CD4-positive, alpha-beta T cell treated with Interleukin-2 at 100 ng/mL for 4 hours (primary cell): ENCODE measurements around the gene OR6M1.

Source experiments
- DNase-seq: peaks from one replicate; pipeline ENCODE4 v3.0.0-alpha.2; 2020; ENCODE audit warnings: low spot score

Gene OR6M1

DNA sequence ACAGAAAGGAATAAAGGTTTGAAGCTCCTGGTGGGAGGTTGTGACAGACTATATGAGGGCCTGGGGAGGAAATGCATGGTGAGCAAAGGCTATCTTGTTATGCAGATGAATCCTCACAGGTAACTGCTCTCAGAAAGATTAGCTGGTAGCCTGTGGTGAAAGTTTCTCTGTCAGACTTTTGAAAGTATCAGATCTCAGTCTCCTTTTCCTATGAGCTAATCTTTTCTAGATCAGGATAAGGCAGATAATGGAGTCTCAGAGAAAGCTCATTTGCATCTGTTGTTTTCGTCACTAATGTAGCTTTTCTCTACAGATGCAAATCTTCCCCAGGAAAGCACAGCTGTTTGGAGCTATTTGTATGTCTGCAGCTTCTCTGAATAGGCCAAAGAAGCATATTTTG is 30.9 kb downstream of the OR6M1 start:
- DNase-seq: no peak

DNA sequence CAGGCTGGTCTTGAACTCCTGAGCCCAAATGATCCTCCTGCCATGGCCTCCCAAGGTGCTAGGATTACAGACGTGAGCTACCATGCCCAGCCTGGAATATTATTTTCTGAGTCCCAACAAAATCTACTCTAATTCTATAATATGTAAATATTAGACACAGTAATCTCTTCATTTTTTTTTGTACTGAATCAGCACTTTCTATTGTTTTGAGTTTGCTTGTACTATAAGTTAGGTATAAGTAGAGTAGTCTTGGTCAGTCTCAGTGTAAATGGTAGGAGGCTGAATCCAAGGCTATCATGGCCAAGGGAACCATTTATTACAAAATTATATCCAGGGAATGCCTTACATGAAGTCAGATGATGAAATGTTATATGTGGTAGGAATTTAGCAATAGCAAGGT is 32.2 kb downstream of the OR6M1 start:
- no peak for DNase-seq

DNA sequence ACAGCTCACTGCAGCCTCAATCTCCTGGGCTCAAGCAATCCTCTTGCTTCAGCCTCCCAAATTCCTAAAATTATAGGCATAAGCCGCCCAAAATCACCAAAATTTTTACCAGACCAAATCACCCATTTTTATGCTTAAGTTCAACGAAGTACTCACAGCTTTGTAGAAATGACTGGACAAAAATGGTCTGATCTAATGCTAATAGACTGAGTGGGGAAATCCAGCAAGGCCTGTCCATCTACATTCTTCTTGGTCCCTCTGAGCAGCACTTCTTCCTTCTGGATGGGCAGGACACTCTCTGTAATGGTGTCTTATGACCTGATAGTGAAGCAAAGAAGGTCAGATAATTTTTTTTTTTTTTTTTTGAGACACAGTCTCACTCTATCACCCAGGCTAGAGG is 33.1 kb downstream of the OR6M1 start:
- no peak for DNase-seq

DNA sequence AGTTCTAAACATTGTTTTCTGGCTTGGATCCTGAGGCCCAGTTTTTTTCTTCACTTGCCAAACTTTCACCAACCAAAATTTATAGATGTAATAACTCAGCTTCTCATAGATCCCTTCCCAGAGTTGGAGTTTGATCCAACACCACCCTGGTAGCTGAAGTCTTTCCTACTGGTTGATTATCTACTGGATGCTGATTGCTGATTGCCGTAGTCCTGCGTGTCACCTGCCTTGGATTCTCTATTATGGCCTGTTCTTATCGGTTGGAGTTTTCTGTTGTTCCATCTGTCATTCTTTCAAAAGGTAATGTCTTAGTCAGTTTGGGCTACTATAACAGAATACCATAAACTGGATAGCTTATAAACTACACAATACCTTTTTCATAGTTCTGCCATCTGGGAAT is 34.5 kb downstream of the OR6M1 start:
- no peak for DNase-seq

DNA sequence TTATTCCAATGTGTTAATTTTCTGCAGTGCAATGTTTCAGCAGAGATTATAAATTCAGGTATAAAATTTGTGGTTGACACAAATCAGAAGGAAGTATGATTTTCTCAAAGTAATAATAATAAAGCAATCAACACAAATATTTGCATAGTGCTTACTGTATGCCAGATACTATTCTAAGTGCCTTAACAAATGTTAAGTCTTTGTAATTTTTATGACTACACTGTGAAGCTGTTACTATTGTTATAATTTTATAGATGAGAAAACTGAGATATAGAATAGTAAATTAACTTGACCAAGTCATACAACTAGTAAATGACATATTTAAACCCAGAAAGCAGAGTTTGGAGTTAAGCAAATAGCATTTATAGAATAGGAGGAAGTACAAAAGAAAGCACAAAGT is 35.4 kb downstream of the OR6M1 start:
- no peak for DNase-seq

DNA sequence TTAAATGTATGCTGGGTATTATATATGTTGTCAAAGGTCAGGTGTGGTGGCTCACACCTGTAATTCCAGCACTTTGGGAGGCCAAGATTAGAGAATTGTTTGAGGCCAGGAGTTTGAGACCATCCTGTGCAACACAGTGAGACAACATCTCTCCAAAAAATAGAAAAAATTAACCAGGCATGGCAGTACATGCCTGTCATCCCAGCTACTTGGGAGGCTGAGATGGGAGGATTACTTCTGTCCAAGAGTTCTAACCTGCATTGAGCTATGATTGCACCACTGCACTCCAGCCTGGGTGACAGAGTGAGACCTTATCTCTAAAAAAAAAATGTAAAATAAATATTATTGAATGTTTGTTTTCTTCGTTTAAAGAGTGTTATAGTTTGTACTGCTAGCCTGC is 40.5 kb downstream of the OR6M1 start:
- DNase-seq: no peak

DNA sequence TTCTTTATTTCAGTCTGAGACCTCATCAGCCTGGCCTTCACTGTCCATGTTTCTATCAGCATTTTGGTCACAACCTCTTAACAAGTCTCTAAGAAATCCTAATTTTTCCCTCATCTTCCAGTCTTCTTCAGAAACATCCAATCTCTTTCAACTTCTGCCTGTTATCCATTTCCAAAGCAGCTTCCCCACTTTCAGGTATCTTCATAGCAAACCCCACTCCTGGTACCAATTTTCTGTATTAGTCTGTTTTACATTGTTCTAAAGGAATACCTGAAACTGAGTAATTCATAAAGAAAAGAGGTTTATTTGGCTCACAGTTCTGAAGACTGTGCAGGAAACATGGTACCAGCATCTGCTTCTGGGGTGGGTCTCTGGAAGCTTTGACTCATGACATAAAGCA is 43.7 kb downstream of the OR6M1 start:
- no peak for DNase-seq

DNA sequence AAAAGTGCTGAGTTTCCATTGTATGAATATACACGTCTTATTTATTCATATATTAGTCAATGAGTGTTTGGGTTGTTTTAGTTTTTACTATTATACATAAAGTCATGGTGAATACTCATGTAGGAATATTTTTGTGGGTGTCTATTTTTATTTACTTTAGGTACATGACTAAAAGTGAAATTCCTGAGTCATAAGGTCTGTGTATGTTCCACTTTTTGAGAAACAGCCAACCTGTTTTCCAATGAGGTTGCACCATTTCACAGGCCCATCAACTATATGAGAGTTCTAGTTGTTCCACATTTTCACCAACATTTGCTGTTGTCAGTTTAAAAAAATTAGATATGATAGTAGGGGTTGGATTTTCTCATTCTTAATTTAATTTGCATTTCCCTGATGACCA is 45.3 kb downstream of the OR6M1 start:
- DNase-seq: no peak

DNA sequence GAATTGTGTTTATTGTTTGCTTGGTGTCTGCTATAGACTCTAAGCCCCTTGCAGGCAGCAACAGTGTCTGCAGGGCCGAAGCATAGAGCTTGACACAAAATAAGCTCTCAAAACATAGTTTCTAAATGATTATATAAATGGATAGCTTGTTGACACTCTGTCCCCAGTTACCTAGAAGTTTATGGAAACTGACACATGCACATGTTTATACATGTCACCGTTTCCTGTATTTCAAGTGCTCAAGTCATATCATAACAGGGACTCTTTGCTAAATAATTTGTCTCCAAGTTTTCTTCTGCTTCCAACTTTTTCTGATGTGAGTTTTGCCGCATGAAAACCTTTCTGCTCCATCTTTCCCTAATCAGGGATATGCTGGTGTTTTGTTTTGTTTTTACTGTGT is 48.2 kb downstream of the OR6M1 start:
- DNase-seq: no peak

DNA sequence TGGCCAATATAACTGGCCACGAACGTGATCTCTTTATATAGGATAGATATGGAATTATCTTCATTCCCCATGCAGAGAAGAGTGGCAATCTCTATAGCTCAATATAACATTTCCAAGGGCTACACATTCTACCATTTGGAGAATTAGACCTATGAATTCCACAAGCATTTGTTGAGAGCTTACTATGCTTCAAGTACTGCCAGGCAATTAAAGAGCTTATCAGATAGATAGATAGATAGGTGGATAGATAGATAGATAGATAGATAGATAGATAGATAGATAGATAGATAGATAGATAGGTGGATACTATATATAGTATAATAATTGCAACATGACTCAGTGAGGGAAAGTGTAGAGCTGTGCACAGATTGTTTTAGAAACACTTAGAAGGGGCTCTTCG is 50.3 kb downstream of the OR6M1 start:
- DNase-seq: no peak
